ENCODE results near the gene TSPAN5. TPM values are rescaled to one million over a fixed set of nuclear protein-coding genes. Genes with fewer than 3 reads are reported as not detected.

TSPAN5 gene
- total RNA-seq, 3 donors from 2014 or later (not counting 1 experiment from before 2014, with no cell fraction given) = 6.8 to 13.7 (median 11.4) TPM

GRCh38 chr4:98672583-98673287 is 14.3 kb upstream of the TSPAN5 start:
- intact Hi-C loops (cut with micrococcal nuclease) = no loop called here
- no peak for TF ChIP-seq CTCF (IDR thresholded peaks at IDR 0.05)
- Histone ChIP-seq H3K4me1 (ENCODE audit: control insufficient read depth, insufficient read depth, low read length) (no peaks in the 10 kb centered on the region), H3K27ac (ENCODE audit: low read length) (no peak overlapping the region), H3K36me3 (ENCODE audit: control insufficient read depth, insufficient read depth, low read length) (no peaks in the 10 kb centered on the region), H3K27me3 (ENCODE audit: control insufficient read depth, insufficient read depth, low read length) (no peaks in the 10 kb centered on the region), H3K4me3 (ENCODE audit: low read length) (no peak overlapping the region), H3K9me3 (ENCODE audit: control insufficient read depth, insufficient read depth, low read length) (no peaks in the 10 kb centered on the region)
- 50% methylated on average over 2 of the region's 5 CpGs for WGBS (ENCODE audit: insufficient coverage)
- no peak for ATAC-seq
- H3K27ac Mint-ChIP-seq = no peak overlapping the region
- H3K4me3 Mint-ChIP-seq = no peak overlapping the region
- H3K4me1 Mint-ChIP-seq = peaks cover 0 to 9% of the 10 kb centered on the region in 2 donors
- peaks cover 27 to 30% of the 10 kb centered on the region in 2 donors for H3K27me3 Mint-ChIP-seq (ENCODE audit: low read depth in 2 of 2)
- no peaks in the 10 kb centered on the region for H3K9me3 Mint-ChIP-seq
- no peaks in the 10 kb centered on the region for H3K36me3 Mint-ChIP-seq
- no peak for DNase-seq

DNA sequence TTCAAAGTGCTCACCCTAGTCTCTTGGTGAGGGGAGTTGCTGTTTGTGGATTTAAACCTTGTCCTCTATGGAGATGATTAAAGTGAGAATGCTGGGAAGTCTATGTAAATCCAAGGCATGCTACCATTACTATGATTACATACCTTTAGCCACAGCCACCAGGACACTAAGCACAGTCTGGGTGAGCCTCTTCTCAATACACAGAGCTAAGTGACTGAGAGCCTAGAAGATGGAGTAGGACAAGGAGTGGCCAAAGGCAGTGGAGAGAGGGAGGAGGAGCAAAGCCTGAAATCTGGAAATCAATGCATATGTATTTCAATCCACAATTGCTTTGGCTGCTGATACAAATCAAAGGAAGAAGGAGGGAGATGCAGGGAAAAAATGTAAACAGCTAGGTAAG is 12.7 kb upstream of the TSPAN5 start:
- Histone ChIP-seq H3K4me1 (ENCODE audit: control insufficient read depth, insufficient read depth, low read length) (no peaks in the 10 kb centered on the region), H3K27ac (ENCODE audit: low read length) (no peak overlapping the region), H3K9me3 (ENCODE audit: control insufficient read depth, insufficient read depth, low read length) (no peaks in the 10 kb centered on the region), H3K27me3 (ENCODE audit: control insufficient read depth, insufficient read depth, low read length) (no peaks in the 10 kb centered on the region), H3K4me3 (ENCODE audit: low read length) (no peak overlapping the region), H3K36me3 (ENCODE audit: control insufficient read depth, insufficient read depth, low read length) (no peaks in the 10 kb centered on the region)
- H3K9me3 Mint-ChIP-seq = no peaks in the 10 kb centered on the region
- H3K4me1 Mint-ChIP-seq = peaks cover 0 to 4% of the 10 kb centered on the region in 2 donors
- intact Hi-C loops (cut with micrococcal nuclease) = no loop called here
- H3K36me3 Mint-ChIP-seq = no peaks in the 10 kb centered on the region
- no peak overlapping the region for H3K4me3 Mint-ChIP-seq
- TF ChIP-seq CTCF (IDR thresholded peaks at IDR 0.05) = no peak
- peaks cover 21 to 30% of the 10 kb centered on the region in 2 donors for H3K27me3 Mint-ChIP-seq (ENCODE audit: low read depth in 2 of 2)
- H3K27ac Mint-ChIP-seq = no peak overlapping the region
- ATAC-seq (no peak), DNase-seq (no peak)

DNA sequence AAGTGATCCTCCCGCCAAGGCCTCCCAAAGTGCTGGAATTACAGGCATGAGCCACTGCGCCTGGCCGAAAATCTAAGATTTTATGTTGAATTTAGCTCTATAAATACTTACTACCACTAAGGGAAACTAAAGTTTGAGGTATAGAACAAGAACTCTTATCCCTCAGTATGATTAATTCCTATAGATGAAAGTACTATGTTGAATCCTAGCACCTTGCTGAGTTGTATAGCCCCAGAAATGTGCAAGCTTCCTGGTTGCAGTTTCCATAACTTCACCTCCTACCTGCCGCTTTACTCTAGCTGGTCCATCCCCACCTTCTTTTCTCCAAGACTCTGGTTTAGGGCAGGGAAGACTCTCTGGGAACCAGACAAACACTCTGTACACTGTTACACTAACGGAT is 11.8 kb upstream of the TSPAN5 start:
- no peak for ATAC-seq
- H3K4me3 ChIP-seq (ENCODE audit: low read length) = no peak overlapping the region
- H3K27me3 ChIP-seq (ENCODE audit: control insufficient read depth, insufficient read depth, low read length) = no peaks in the 10 kb centered on the region
- intact Hi-C loops (cut with micrococcal nuclease) = no loop called here
- Mint-ChIP-seq H3K27ac (no peak overlapping the region), H3K36me3 (no peaks in the 10 kb centered on the region), H3K27me3 (ENCODE audit: low read depth in 2 of 2) (peaks cover 21 to 30% of the 10 kb centered on the region in 2 donors), H3K4me1 (peaks cover 0 to 4% of the 10 kb centered on the region in 2 donors), H3K9me3 (no peaks in the 10 kb centered on the region), H3K4me3 (no peak overlapping the region)
- no peak for TF ChIP-seq CTCF (IDR thresholded peaks at IDR 0.05)
- no peaks in the 10 kb centered on the region for H3K36me3 ChIP-seq (ENCODE audit: control insufficient read depth, insufficient read depth, low read length)
- no peak overlapping the region for H3K27ac ChIP-seq (ENCODE audit: low read length)
- H3K9me3 ChIP-seq (ENCODE audit: control insufficient read depth, insufficient read depth, low read length) = no peaks in the 10 kb centered on the region
- 99% methylated on average over 3 of the region's 5 CpGs for WGBS (ENCODE audit: insufficient coverage)
- no peaks in the 10 kb centered on the region for H3K4me1 ChIP-seq (ENCODE audit: control insufficient read depth, insufficient read depth, low read length)
- no peak for DNase-seq

DNA sequence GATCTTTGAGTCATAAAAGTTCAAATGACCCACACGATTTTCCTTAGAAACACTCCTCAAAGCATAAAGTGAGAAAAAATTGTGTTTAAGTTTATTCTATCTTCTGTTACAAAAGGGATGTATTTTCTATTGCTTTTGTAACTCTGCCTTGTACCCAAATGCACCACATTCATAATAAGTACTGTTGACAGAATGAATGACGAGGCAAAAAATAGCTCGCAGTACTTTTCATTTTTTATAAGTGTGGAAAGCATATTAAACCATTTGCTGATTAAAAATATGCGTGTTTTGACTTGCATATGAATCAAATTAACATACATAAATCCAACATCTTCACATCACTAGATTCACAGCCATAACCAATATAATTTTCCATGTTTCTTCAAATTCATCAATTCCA is 11.2 kb upstream of the TSPAN5 start:
- Histone ChIP-seq H3K36me3 (ENCODE audit: control insufficient read depth, insufficient read depth, low read length) (no peaks in the 10 kb centered on the region), H3K27ac (ENCODE audit: low read length) (no peak overlapping the region), H3K4me3 (ENCODE audit: low read length) (no peak overlapping the region), H3K4me1 (ENCODE audit: control insufficient read depth, insufficient read depth, low read length) (peaks cover 2% of the 10 kb centered on the region), H3K9me3 (ENCODE audit: control insufficient read depth, insufficient read depth, low read length) (no peaks in the 10 kb centered on the region), H3K27me3 (ENCODE audit: control insufficient read depth, insufficient read depth, low read length) (no peaks in the 10 kb centered on the region)
- WGBS (ENCODE audit: insufficient coverage) = 100% methylated on average over 3 of the region's 4 CpGs
- Mint-ChIP-seq H3K36me3 (no peaks in the 10 kb centered on the region), H3K27ac (no peak overlapping the region), H3K4me3 (no peak overlapping the region), H3K27me3 (ENCODE audit: low read depth in 2 of 2) (peaks cover 19 to 25% of the 10 kb centered on the region in 2 donors), H3K4me1 (peaks cover 0 to 4% of the 10 kb centered on the region in 2 donors), H3K9me3 (no peaks in the 10 kb centered on the region)
- intact Hi-C loops (cut with micrococcal nuclease) = no loop called here
- ATAC-seq (no peak), DNase-seq (no peak)
- TF ChIP-seq CTCF (IDR thresholded peaks at IDR 0.05) = no peak

All from natural killer cell (primary cell).